GM19239 (cell line): ENCODE measurements around the gene PTGIS.

ENCODE experiments used
- DNase-seq: peaks from one replicate; pipeline ENCODE4 v3.0.0; 2011; ENCODE audit warnings: low spot score; ENCODE audit not compliant: insufficient read length
- FAIRE-seq: peaks from 2 replicates; lab custom pipeline; 2011; peaks lifted over from hg19 to GRCh38; lab: Jason Lieb, UNC

Gene PTGIS

DNA sequence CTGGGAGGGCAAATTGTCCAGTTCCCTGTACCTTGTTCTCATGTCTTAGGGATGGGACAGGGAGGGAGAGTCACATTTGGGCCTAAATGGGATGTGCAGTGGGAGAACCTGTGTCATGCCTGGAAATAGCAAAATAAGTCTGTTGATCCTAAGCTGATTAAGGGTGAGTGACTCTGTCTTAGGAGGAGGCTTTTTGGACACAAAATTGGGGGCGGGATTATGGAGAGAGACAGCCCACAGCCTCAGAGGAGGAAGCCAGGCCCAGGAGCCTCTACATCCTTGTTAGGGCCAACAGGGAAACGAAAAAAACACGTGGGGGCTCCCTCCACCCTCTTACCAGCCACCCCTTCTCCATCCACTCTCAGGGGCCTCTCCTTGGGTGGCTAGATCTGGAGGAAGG lies 87.7 kb downstream of the PTGIS start:
- FAIRE-seq, result no peak
- DNase-seq, result no peak

DNA sequence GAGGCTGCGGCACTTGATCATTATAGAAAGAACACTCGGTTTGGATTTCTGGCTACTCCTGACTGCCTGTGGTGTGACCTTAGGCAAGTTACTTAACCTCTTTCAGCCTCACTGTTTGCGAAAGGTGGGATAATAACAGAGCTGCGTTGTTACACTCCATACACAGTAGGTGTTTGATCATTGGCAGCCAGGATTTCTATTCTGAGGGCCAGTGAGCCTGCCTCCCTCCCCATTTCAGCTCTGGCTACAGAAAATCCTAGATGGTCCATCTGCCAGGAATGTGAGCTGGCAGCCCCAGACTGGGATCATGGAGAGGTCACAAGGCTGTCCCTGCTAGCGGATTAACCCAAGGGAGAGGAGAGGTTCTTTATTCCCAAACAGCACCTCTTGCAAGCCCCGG lies 88.2 kb downstream of the PTGIS start:
- DNase-seq (no peak), FAIRE-seq (no peak)

DNA sequence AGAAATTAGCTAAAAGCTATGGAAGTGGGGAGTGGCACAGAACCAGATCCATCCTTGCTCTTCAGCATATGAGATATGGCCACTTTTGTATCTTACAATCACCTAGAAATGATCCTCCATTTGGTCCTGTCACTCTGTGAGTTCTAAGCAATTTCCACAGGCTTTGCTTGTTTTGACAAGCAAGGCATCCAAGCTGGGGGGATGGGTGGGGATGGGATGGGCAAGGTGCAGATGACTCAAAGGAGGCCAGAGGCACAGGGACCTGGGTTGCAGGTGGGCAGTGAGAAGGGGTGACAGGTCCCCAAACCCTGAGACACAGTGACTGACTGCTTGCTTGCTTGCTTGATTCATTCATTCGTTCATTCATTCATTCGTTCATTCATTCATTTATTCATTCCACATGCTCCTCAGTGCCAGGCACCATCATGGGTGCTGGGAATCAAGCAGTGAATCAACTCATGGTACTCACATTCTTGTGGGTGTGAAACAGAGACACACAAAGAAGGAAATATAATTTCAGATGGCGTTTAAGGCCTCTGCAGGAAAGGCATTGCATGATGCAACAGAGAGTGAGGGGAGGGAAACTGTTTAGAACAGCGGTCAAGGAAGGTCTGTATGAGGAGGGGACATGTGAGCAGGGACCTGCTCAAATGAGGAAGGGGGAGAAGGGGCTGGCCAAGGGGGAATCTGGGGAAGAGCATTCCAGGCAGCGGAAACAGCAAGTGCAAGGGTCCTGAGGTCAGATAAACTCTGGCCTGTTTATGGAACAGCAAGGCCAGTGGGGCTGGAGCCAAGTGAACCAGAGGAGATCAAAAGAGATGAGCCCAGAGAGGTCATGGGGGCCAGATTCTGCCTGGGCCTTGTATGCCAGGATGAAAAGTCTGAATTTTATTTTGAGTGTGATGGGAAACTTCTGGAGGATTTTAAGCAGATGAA lies 88.9 kb downstream of the PTGIS start:
- no peak for FAIRE-seq
- no peak for DNase-seq

DNA sequence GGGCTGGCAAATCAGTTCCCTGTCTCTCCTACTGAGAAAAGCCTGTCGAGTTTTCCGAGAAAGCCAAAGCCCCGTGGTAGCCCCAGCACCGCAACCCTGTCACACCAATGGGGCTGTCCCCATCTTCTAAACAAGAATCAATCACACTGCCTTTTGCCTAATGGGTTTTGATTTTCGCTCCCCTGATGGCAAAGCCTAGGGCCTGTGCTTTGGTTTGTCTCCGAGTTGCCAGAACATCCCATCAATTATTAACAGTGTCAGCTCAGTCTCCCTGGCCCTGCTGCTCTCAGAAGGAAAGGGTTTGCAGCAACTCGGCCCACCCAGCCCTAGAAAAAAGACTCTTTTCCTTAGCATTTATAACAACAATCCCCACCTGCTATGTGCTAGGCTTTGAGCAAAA lies 89.7 kb downstream of the PTGIS start:
- DNase-seq, result no peak
- FAIRE-seq, result no peak

DNA sequence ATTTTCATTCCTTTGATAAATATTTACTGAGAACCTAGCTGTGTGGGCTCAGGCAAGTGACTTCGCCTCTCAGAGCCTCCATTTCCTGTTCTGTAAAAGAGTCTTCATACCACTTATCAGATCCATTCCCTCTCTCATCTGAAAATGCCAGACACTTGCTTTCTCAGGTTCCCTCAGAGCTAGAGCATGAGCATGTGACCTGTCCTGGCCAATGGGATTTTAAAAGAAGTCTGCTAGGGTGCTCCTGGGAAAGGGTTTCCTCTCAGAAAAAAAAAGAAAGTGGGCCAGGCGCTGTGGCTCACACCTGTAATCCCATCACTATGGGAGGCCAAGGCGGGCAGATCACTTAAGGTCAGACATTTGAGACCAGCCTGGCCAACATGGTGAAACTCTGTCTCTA lies 90.7 kb downstream of the PTGIS start:
- FAIRE-seq (no peak), DNase-seq (no peak)

DNA sequence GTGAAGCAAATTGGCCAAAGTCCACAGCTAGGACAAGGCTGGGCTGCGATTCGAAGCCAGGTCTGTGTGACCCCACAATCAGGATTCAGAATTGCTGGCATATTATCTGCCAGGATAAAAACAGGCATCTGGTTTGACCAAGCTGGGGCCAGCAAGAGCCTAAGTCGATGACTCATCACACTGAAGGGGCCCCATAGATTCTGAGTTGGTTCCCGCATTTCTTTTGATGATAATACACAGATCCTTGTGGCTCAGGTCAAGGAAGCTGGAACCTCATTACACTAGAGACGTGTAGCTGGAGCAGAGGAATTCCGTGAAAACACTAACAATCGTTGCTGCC lies 92.0 kb downstream of the PTGIS start:
- DNase-seq (no peak), FAIRE-seq (no peak)

DNA sequence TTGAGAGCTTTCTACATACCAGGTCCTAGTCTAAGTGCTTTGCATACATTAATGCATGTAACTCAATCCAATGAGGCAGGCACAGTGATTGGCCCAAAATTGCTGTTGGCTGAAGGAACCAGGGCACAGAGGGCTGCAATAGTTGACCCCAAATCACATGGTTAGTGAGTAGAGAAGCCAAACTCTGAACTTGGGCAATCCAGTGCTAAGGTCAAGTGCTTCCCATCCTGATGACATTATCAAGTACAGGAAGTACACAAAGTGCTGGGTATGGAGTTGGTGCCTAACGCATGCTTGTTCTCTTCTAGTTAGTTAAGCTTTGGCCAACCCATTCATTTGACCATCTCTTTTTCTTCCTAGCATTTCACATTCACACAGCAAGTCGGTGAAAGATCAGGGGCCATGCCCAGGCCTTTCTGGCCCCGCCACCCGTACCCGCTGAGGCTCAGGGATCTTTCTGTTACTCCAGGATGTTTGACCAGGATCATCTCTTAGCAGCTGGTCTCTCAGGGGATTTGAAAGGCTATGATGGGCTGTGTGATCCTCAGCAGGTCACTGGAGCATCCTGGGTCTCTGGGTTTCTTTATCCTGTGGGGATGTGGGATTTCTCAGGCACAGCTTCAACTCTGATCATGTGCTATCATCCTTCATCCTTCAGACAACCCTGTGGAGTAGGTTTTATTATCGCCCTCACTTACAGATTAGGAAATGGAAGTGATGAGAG lies 92.5 kb downstream of the PTGIS start:
- FAIRE-seq (no peak), DNase-seq (no peak)

DNA sequence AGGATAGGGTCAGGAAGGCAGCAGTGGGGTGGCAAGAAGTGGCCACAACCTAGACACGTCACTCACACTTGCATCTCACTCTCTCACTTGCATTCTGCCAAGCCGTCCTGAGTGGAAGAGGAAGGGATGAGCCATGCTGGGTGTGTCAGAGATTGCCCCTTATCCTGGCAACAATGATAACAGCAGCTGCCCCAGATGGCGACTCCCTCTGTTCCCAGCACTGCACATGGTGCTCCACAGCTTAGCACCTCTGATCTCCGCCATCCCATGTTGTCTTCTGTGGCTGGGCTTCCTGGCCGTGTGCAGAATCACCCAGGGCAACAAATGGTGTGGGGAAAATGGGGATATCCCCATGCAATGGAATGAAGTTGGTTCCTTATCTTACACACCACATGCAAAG lies 96.5 kb downstream of the PTGIS start:
- DNase-seq (no peak), FAIRE-seq (no peak)

DNA sequence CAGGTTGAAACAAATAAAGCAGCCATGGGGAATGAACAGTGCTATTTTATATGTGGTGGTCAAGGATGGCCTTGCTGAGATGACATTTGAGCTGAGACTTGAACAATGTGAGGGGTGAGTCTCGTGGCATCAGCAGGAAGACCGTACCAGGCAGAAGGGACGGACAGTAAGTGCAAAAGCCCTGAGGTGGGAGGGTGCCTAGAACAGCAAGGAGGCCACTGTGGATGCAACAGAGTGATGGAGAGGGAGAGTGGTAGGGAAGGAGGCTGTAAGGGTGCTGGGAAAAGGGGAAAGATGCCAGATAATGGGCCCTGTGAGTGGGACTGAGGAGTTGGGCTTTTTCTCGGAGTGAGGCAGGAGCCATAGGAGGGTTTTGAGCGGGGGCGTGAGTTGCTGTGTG lies 97.0 kb downstream of the PTGIS start:
- DNase-seq, result no peak
- no peak for FAIRE-seq

DNA sequence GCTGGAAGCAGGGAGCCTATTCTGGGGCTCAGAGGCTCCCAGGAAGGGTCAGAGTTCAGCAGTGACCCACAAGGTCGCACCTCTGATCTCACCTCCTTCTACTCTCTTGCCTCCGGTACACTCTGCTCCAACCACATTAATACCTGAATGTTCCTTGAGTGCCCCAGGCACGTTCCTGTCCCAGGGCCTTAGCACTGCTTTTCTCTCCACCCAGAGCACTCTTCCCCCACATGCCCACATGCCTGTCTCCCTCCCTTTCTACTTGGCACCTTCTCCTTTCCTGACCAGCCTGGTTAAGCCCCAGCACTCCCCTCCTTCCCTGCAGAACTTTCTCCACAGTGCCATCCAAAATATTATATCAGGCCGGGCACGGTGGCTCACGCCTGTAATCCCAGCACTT lies 98.9 kb downstream of the PTGIS start:
- no peak for DNase-seq
- no peak for FAIRE-seq

DNA sequence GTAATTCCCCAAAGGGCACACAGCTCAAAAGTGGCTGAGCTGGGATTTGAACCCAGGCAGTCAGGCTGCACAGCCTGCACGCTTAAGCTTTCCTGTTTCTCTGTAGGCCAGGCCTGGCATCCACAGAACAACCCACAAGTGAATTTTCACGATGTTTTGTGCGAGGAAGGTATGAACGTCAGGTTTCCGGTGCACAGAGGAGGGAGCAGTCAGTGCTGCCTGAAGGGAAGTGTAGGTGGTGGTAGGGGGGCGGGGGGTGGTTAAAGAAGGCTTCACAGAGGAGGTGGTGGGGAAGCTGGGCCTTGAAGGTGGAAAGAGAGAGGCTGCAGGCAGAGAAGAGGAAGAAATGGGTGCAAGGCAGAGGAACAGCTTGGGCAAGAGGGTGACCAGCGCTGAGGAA lies 99.5 kb downstream of the PTGIS start:
- no peak for FAIRE-seq
- DNase-seq, result no peak

DNA sequence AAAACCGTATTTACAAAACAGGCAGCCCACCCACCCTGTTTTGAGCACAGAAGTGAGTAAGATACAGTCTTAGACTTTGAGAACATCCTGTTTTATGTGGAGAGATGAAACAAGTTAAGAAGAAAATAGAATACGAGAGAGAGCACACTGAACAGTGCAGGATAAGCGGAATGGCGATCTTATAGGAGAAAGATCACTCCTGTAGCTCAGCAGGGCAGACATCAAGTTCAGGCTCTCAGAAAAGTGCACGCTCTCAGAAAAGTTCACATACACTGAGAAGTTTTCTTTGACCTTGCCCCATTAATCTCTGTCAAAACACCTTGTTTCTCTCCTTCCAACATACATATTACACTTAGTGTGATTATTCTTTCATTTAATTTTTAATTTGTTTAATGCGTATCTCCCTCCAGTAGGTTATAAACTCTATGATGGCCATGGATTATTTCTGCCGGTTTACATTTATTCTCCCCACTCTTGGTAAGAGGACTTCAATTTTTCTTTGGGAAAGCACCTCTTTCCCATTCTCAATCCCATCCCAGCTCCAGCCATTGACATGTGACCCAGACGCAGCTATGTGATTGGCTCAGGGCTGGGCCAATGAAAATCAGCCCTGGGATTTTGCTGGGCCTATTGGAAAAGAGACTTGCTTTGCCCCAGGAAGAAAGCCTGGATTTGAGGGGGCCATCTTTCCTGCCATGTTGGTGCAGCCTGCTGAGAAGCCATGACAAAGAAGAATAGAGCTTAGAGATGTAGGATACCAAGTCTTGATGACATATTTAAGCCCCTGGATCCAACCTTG lies 101.6 kb downstream of the PTGIS start:
- DNase-seq, result no peak
- no peak for FAIRE-seq

DNA sequence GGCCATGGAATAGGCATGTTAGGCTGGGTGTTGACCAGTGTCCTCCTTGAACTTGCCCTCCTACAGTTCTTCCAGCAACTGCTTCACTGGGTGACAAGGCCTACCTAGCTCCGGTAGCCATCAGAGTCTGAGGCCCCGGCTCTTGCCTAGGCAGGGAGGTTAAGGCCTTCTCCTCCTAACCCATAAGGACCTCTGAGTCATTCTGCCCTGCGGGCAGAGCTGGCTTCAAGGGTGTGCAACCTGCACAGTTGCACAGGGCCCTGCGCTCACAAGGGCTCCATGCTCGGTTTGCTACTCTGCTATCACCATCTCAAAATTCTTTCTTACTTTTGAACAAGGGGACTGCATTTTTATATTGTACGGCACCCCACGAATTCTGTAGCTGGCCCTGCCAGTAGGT lies 103.4 kb downstream of the PTGIS start:
- DNase-seq, result no peak
- FAIRE-seq, result no peak

DNA sequence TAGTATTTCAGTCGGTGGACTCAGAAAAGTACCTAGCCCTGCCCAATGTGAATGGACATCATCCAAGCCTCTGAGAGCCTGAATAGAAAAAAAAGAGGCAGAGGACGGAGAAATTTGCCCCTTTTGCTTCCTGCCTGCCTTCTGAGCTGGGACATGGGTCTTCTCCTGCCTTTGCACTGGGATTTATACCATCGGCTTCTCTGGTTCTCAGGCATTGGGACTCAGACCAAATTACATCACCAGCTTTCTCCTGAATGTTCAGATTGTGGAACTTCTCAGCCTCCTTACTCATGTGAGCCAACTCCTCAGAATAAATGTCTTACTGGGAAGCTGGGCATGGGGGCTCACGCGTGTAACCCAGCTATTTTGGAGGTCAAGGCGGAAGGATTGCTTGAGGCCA lies 105.3 kb downstream of the PTGIS start:
- FAIRE-seq, result no peak

DNA sequence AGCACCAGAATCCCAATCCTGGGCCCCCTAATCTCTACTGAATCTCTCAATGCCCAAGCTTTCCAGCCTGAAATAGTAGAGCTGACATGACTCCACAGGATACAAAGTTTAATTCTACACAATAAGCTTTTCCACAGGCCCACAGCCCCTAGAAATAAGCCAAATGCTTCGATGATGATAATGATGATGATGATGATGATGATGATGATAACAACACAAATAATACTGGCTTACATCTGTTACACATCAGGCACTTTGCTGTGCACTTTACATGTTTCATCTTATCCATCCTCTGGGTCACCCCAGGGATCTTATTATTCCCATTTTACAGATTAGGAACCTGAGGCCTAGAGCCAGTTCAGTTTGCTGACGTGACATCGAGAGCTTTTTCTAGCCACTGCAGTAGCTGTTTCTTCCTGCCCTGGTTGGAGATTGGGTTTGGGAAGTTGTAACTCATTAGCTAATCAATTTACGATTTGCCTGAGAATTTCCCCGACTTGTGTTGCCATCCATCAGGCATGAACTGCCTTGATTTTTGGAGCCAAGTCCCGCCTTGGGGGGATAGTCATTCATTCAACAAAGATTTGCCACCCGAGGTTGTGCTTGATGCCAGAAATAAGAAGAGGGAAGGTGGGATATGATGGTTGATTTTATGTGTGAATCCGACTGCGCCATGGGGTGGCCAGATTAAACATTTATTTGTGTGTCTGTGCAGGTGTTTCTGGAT lies 105.9 kb downstream of the PTGIS start:
- FAIRE-seq (no peak), DNase-seq (no peak)

More for the DNA sequence above, 105.3 kb downstream of the PTGIS start:
- no peak for DNase-seq

DNA sequence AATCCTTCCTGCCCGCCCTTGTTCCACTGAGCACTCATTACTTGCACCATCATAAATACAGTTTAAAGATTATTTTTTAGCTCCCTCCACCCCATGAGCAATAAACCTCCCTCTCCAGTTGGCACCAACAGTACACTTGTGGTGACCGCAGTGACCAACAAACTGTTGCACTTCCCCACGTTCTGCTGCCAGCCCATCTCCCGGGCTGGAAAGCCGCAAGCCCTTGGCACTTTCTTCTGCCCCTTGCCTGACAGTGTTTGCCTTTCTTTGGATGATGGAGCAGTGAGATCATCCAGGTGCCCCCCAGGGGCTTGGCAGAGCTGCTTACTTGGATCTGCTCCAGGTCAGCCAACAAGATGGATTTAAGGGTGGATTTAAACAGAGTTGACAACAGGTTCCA lies 107.0 kb downstream of the PTGIS start:
- no peak for FAIRE-seq
- DNase-seq, result no peak

DNA sequence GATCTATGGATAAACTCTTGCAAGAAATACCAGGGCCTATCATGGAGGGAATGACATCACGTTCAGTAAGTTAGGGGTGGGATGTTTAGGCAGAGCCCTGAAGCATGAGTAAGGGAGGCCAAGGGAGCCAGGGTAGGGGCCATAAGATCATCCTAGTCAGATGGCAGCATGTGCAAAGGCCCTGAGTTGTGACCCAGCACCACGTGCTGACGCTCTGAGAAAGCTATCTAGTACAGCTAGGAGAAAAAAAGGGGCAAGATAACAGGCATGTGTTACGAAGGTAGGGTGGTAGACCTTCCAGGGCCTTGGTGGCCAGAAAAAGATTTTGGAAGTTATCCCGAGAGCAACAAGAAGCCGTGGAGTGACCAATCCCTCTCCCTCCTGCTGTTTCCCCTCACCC lies 107.8 kb downstream of the PTGIS start:
- FAIRE-seq (no peak), DNase-seq (no peak)

DNA sequence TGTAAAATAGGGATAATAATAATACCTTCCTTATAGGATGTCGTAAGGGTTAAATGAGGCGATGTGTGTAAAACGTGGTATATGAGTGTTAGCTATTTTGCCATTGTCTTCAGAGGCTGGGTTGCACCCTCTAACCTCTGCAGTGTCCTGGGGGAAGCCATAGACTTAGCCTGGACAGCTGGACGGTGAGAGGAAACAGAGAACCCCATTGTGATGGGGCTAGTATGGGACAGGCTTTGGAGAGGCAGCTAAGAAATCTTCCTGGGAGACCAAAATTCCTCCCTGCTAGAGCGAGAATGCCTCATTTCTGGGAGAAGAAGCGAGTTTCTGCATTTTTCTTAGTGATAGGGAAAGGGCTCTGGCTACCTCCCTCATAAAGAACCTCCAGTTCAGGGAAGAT lies 108.3 kb downstream of the PTGIS start:
- DNase-seq (no peak), FAIRE-seq (no peak)

DNA sequence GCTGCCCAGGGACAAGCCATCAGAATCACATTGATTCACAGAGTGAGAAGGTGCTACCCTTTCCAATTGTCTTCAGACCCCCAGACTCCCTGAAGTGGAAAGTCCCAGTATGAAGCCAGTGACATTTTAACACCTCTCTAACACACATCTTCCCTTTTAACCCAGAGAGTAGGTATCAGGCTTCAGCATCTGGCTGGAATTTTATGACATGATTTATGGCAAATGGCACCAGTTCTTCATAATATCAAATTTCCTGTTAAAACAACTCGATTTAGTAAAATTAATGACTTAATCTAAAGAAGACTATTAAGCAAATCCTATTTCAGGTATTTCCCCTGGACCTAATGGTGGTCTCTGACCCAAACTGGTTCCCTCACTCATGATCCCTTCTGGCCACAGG lies 110.5 kb downstream of the PTGIS start:
- DNase-seq (no peak), FAIRE-seq (no peak)

DNA sequence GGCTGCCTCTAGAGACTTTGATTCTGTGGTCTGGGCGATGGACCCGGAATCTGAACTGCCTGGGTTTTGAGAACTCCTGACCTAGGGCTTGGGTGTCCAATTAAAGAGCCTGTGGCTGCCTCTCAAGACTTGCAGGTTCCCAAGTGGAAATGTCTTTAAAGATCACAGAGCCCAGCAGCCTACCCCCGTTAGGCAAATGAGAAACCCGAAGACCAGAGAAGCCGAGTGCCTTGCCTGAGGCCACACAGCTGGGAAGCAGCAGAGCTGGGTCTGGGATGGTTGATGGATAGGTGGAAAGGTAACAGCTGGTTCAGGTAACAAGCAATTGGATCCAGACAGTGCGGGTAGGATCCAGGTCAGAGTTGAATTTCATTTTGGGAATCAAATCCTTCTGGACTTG lies 111.3 kb downstream of the PTGIS start:
- no peak for DNase-seq
- no peak for FAIRE-seq
